ENCODE data around the gene SERINC2.

The SERINC2 gene

DNA sequence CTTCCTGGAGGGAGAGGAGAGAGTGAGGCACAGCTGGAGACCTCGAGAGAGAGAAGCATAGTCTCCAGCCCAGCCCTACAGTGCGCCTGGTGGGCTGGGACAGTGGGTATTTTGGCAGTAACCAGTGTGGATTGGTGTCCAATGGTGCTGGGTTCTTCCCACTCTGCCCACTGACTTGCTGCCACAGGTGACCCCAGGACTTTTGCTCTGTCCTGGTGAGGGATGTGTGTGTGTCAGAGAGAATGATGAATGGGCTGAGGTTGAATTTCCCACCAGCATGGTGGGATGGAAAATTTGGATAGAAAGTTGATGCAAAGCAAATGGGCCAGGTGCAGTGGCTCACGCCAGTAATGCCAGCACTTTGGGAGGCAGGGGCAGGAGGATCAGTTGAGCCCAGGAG lies 26.3 kb downstream of the SERINC2 start:
- no peak overlapping the region for H2BK15ac ChIP-seq (ENCODE audit: low read length)
- H3K79me1 ChIP-seq (ENCODE audit: low read depth, low read length): peaks cover 1% of the 10 kb centered on the region
- no peak overlapping the region for H2BK5ac ChIP-seq (ENCODE audit: low read length)
- no peak overlapping the region for H3K9ac ChIP-seq (ENCODE audit: low read depth, low read length, poor library complexity)
- H3K4me3 ChIP-seq (ENCODE audit: low read length in 2 of 2): no peak overlapping the region
- no CpG with 5 or more reads among the region's 3 CpGs for WGBS, 2 donors (ENCODE audit: extremely low coverage in 2 of 2, insufficient read length in 2 of 2, insufficient replicate concordance in 1 of 2)
- DNase-seq (ENCODE audit: low spot score): no peak
- H3K9me3 ChIP-seq (replicated peaks in 1 of 2; ENCODE audit: control insufficient read depth in 2 of 2, insufficient read depth in 1 of 2, low read depth in 1 of 2, low read length in 2 of 2): peaks cover 0 to 6% of the 10 kb centered on the region in 2 donors
- no peak overlapping the region for H2AK5ac ChIP-seq (ENCODE audit: low read depth, low read length)
- no peak overlapping the region for H4K91ac ChIP-seq (ENCODE audit: low read depth, low read length, poor library complexity)
- no peak overlapping the region for H2AFZ ChIP-seq (ENCODE audit: low read length)
- no peaks in the 10 kb centered on the region for H3K27me3 ChIP-seq (ENCODE audit: control insufficient read depth in 3 of 3, insufficient read depth in 3 of 3, low read depth in 1 of 3, low read length in 3 of 3)
- H3K4me2 ChIP-seq (ENCODE audit: insufficient read depth, low read length, poor library complexity, severe bottlenecking): no peak overlapping the region
- H3K4ac ChIP-seq (ENCODE audit: low read length): no peak overlapping the region
- no peak overlapping the region for H3K27ac ChIP-seq (replicated peaks; ENCODE audit: low read length)
- H3K4me1 ChIP-seq (ENCODE audit: control insufficient read depth in 2 of 2, insufficient read depth in 1 of 2, low read depth in 1 of 2, low read length in 2 of 2): peaks cover 0 to 16% of the 10 kb centered on the region in 2 donors
- peak overlapping the region; percentile 4 for H3K14ac ChIP-seq (ENCODE audit: low read length)
- H2BK12ac ChIP-seq (ENCODE audit: low read length): no peak overlapping the region
- H3K18ac ChIP-seq (ENCODE audit: low read length): no peak overlapping the region
- no peak overlapping the region for H2BK120ac ChIP-seq (ENCODE audit: low read depth, low read length)
- H3K36me3 ChIP-seq (replicated peaks in 1 of 2; ENCODE audit: control insufficient read depth in 2 of 2, insufficient read depth in 2 of 2, low read length in 2 of 2): peaks cover 0 to 2% of the 10 kb centered on the region in 2 donors
- H3K23ac ChIP-seq (ENCODE audit: low read depth, low read length, poor library complexity): no peak overlapping the region
- no peak overlapping the region for H4K8ac ChIP-seq (ENCODE audit: low read depth, low read length)

DNA sequence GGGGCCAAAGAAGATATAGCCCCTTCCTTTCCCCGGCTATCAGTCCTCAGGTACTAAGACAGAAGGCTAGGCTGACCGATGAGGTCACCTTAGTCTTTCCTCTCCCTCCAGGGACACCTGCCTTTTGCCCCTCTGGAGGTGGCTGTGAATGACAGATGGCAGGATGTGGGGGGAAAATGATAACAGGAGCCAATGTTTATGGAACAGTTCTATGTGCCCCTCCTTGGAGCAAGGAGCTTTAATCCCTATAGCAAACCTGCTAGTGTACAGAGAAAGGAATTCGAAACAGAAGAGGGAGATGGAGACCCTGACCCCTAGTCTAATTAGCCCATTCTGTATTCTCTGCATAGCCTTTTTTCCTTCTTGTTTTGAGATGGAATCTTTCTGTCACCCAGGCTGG lies 28.1 kb downstream of the SERINC2 start:
- no CpG with 5 or more reads among the region's 3 CpGs for WGBS, 2 donors (ENCODE audit: extremely low coverage in 2 of 2, insufficient read length in 2 of 2, insufficient replicate concordance in 1 of 2)
- Histone ChIP-seq H2BK12ac (ENCODE audit: low read length) (no peak overlapping the region), H3K9me3 (replicated peaks in 1 of 2; ENCODE audit: control insufficient read depth in 2 of 2, insufficient read depth in 1 of 2, low read depth in 1 of 2, low read length in 2 of 2) (peaks cover 0 to 6% of the 10 kb centered on the region in 2 donors), H4K91ac (ENCODE audit: low read depth, low read length, poor library complexity) (no peak overlapping the region), H3K79me1 (ENCODE audit: low read depth, low read length) (no peaks in the 10 kb centered on the region), H3K36me3 (replicated peaks in 1 of 2; ENCODE audit: control insufficient read depth in 2 of 2, insufficient read depth in 2 of 2, low read length in 2 of 2) (no peaks in the 10 kb centered on the region), H3K14ac (ENCODE audit: low read length) (no peak overlapping the region), H3K18ac (ENCODE audit: low read length) (no peak overlapping the region), H3K23ac (ENCODE audit: low read depth, low read length, poor library complexity) (no peak overlapping the region), H3K4me1 (ENCODE audit: control insufficient read depth in 2 of 2, insufficient read depth in 1 of 2, low read depth in 1 of 2, low read length in 2 of 2) (peaks cover 0 to 8% of the 10 kb centered on the region in 2 donors), H4K8ac (ENCODE audit: low read depth, low read length) (no peak overlapping the region), H3K27ac (replicated peaks; ENCODE audit: low read length) (no peak overlapping the region), H3K4me2 (ENCODE audit: insufficient read depth, low read length, poor library complexity, severe bottlenecking) (no peak overlapping the region), H2BK15ac (ENCODE audit: low read length) (no peak overlapping the region), H3K4ac (ENCODE audit: low read length) (no peak overlapping the region), H3K4me3 (ENCODE audit: low read length in 2 of 2) (no peak overlapping the region), H2AK5ac (ENCODE audit: low read depth, low read length) (no peak overlapping the region), H2BK5ac (ENCODE audit: low read length) (no peak overlapping the region), H2AFZ (ENCODE audit: low read length) (no peak overlapping the region), H2BK120ac (ENCODE audit: low read depth, low read length) (no peak overlapping the region), H3K9ac (ENCODE audit: low read depth, low read length, poor library complexity) (no peak overlapping the region), H3K27me3 (ENCODE audit: control insufficient read depth in 3 of 3, insufficient read depth in 3 of 3, low read depth in 1 of 3, low read length in 3 of 3) (no peaks in the 10 kb centered on the region)
- no peak for DNase-seq (ENCODE audit: low spot score)

DNA sequence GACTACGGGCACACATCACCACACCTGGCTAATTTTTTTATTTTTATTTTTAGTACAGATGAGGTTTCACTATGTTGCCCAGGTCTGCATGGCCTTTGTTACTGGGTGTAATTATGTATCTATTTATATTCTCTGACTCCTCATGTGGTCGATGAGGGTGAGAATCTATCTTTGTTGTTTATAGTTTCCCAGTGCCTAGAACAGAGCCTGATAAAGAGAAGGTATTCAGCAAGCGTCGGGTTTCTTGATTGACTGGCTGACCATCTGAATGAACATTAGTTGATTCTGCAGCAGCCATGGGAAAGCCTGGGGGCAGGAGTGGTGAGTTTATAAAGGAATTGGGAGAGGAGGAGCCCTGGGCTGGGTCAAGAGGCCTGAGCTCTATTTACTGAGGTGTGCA lies 28.5 kb downstream of the SERINC2 start:
- H3K4me1 ChIP-seq (ENCODE audit: control insufficient read depth in 2 of 2, insufficient read depth in 1 of 2, low read depth in 1 of 2, low read length in 2 of 2): peaks cover 0 to 8% of the 10 kb centered on the region in 2 donors
- WGBS, 2 donors (ENCODE audit: extremely low coverage in 2 of 2, insufficient read length in 2 of 2, insufficient replicate concordance in 1 of 2): no CpG with 5 or more reads among the region's 4 CpGs

DNA sequence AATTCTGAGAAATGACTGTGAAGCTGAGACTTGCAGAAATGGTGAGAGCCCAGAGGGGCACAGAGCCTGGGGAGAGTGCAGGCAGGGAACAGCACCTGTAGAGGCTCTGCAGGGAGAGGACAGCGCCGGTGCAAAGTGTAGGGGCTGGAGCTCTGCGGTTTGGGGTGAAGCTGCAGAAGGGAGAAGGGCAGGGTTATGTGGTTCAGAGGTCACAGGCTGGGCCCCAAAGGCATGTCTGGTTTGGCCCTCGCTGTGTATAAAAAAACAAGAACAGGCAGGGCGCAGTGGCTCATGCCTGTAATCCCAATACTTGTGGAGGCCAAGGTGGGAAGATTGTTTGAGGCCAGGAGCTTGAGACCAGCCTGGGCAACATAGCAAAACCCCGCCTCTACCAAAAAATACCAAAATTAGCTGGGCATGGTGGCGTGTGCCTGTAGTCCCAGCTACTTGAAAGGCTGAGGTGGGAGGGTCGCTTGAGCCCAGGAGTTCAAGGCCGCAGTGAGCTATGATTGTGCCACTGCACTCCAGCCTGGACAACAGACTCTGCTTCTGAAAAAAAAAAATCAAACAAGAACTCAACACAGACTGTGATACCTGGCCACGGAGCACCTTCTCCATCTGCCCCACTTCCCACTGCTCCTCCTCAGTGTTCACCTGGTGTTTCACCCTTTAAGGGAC lies 29.1 kb downstream of the SERINC2 start:
- Histone ChIP-seq H3K27me3 (ENCODE audit: control insufficient read depth in 3 of 3, insufficient read depth in 3 of 3, low read depth in 1 of 3, low read length in 3 of 3) (no peaks in the 10 kb centered on the region), H2AFZ (ENCODE audit: low read length) (no peak overlapping the region), H3K18ac (ENCODE audit: low read length) (no peak overlapping the region), H3K4me2 (ENCODE audit: insufficient read depth, low read length, poor library complexity, severe bottlenecking) (no peak overlapping the region), H3K9me3 (replicated peaks in 1 of 2; ENCODE audit: control insufficient read depth in 2 of 2, insufficient read depth in 1 of 2, low read depth in 1 of 2, low read length in 2 of 2) (peaks cover 0 to 6% of the 10 kb centered on the region in 2 donors), H3K4ac (ENCODE audit: low read length) (no peak overlapping the region), H2BK12ac (ENCODE audit: low read length) (no peak overlapping the region), H2BK15ac (ENCODE audit: low read length) (no peak overlapping the region), H3K36me3 (replicated peaks in 1 of 2; ENCODE audit: control insufficient read depth in 2 of 2, insufficient read depth in 2 of 2, low read length in 2 of 2) (no peaks in the 10 kb centered on the region), H2BK120ac (ENCODE audit: low read depth, low read length) (no peak overlapping the region), H3K14ac (ENCODE audit: low read length) (no peak overlapping the region), H3K4me1 (ENCODE audit: control insufficient read depth in 2 of 2, insufficient read depth in 1 of 2, low read depth in 1 of 2, low read length in 2 of 2) (peaks cover 0 to 4% of the 10 kb centered on the region in 2 donors), H2AK5ac (ENCODE audit: low read depth, low read length) (no peak overlapping the region), H4K8ac (ENCODE audit: low read depth, low read length) (no peak overlapping the region), H3K27ac (replicated peaks; ENCODE audit: low read length) (no peak overlapping the region), H3K79me1 (ENCODE audit: low read depth, low read length) (no peaks in the 10 kb centered on the region), H4K91ac (ENCODE audit: low read depth, low read length, poor library complexity) (no peak overlapping the region), H3K9ac (ENCODE audit: low read depth, low read length, poor library complexity) (no peak overlapping the region), H2BK5ac (ENCODE audit: low read length) (no peak overlapping the region), H3K4me3 (ENCODE audit: low read length in 2 of 2) (no peak overlapping the region), H3K23ac (ENCODE audit: low read depth, low read length, poor library complexity) (no peak overlapping the region)
- no peak for DNase-seq (ENCODE audit: low spot score)
- WGBS, 2 donors (ENCODE audit: extremely low coverage in 2 of 2, insufficient read length in 2 of 2, insufficient replicate concordance in 1 of 2): no CpG with 5 or more reads among the region's 10 CpGs

More for the DNA sequence above, 28.5 kb downstream of the SERINC2 start:
- no peak overlapping the region for H2BK15ac ChIP-seq (ENCODE audit: low read length)
- H3K27ac ChIP-seq (replicated peaks; ENCODE audit: low read length): no peak overlapping the region
- DNase-seq (ENCODE audit: low spot score): no peak
- no peak overlapping the region for H3K9ac ChIP-seq (ENCODE audit: low read depth, low read length, poor library complexity)
- H3K27me3 ChIP-seq (ENCODE audit: control insufficient read depth in 3 of 3, insufficient read depth in 3 of 3, low read depth in 1 of 3, low read length in 3 of 3): no peaks in the 10 kb centered on the region
- no peak overlapping the region for H3K4me2 ChIP-seq (ENCODE audit: insufficient read depth, low read length, poor library complexity, severe bottlenecking)
- H2BK5ac ChIP-seq (ENCODE audit: low read length): no peak overlapping the region
- no peak overlapping the region for H3K4ac ChIP-seq (ENCODE audit: low read length)
- no peak overlapping the region for H3K4me3 ChIP-seq (ENCODE audit: low read length in 2 of 2)
- no peaks in the 10 kb centered on the region for H3K36me3 ChIP-seq (replicated peaks in 1 of 2; ENCODE audit: control insufficient read depth in 2 of 2, insufficient read depth in 2 of 2, low read length in 2 of 2)
- H2AK5ac ChIP-seq (ENCODE audit: low read depth, low read length): no peak overlapping the region
- H2BK12ac ChIP-seq (ENCODE audit: low read length): no peak overlapping the region
- H3K79me1 ChIP-seq (ENCODE audit: low read depth, low read length): no peaks in the 10 kb centered on the region
- H3K14ac ChIP-seq (ENCODE audit: low read length): no peak overlapping the region
- peaks cover 0 to 6% of the 10 kb centered on the region in 2 donors for H3K9me3 ChIP-seq (replicated peaks in 1 of 2; ENCODE audit: control insufficient read depth in 2 of 2, insufficient read depth in 1 of 2, low read depth in 1 of 2, low read length in 2 of 2)
- no peak overlapping the region for H3K23ac ChIP-seq (ENCODE audit: low read depth, low read length, poor library complexity)
- H4K8ac ChIP-seq (ENCODE audit: low read depth, low read length): no peak overlapping the region
- H2BK120ac ChIP-seq (ENCODE audit: low read depth, low read length): no peak overlapping the region
- H2AFZ ChIP-seq (ENCODE audit: low read length): no peak overlapping the region
- H3K18ac ChIP-seq (ENCODE audit: low read length): no peak overlapping the region
- no peak overlapping the region for H4K91ac ChIP-seq (ENCODE audit: low read depth, low read length, poor library complexity)
